HAP-1 (cell line): ENCODE results near the gene TFB2M.

Source experiments
- DNase-seq, 2 experiments: peaks; one replicate each; pipeline ENCODE4 v3.0.0-alpha.2; 2016 to 2020; ENCODE audit warnings: low spot score in 2 of 2
- H3K27me3 ChIP-seq: fragments of 250-450 bp; sonication (Bioruptor Pico); 2 replicates; pipeline ENCODE4 v1.5.1; 2020; ENCODE audit warnings: low read depth, mild to moderate bottlenecking, moderate library complexity
- H3K36me3 ChIP-seq: fragments of 250-450 bp; sonication (Bioruptor Pico); replicated peaks from 2 replicates; pipeline ENCODE4 v1.5.1; 2020; ENCODE audit warnings: mild to moderate bottlenecking
- H3K4me1 ChIP-seq: fragments of 250-450 bp; sonication (Bioruptor Pico); 2 replicates; pipeline ENCODE4 v1.5.1; 2020; ENCODE audit warnings: mild to moderate bottlenecking
- H3K4me3 ChIP-seq: fragments of 250-450 bp; sonication (Bioruptor Pico); 2 replicates; pipeline ENCODE4 v1.5.1; 2020; ENCODE audit warnings: mild to moderate bottlenecking, moderate library complexity
- H3K9me3 ChIP-seq: fragments of 250-450 bp; sonication (Bioruptor Pico); 2 replicates; pipeline ENCODE4 v1.5.1; 2020; ENCODE audit warnings: mild to moderate bottlenecking, moderate library complexity
- in situ Hi-C: fragments of 300-500 bp; cut with MboI; formaldehyde crosslinking; loops from 3 replicates; pipeline ENCODE4 v1.14.3; 2020; ENCODE audit warnings: low sequenced_read_pairs, inconsistent platforms, mixed read lengths

Gene TFB2M

DNA sequence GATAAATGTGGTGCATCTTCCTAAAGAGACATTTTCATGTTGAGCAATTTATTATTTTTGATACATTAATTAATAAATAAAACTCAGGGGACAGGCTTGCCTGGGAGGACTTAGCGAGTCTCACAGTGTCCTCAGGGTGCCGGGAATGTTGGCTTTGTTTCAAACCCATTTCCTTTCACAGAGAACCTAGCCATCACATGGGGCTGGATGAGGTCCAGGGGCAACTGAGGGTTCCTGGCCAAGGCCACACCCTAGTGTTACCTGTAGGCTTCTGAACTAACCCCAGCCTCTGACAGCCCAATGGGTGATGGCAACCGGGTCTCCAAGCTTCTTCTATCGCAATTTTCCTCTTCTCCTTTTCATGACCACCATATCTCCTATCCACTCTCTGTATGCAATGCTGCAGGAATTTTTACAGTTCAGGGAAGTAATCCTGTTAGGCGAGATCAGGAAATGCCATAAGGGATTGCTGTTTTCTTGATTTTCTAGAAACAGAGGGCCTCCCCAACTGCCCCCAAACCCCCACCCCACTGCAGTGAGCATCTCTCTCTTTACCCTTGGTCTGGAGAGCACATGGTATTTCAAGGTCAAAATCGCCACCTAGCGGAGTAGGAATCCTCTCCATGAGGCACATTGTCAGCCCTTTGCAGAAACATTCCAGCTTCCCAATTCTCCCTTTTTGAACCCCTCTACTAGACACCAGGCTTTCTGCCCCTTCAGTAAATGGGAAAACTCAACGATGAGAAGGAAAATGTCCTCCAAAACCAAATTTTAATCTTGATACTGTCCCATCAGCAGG, 36.9 kb downstream of the TFB2M start:
- in situ Hi-C loops: no loop called here
- H3K36me3 ChIP-seq: no peaks in the 10 kb centered on the region
- no peaks in the 10 kb centered on the region for H3K9me3 ChIP-seq
- H3K4me1 ChIP-seq: no peaks in the 10 kb centered on the region
- no peaks in the 10 kb centered on the region for H3K27me3 ChIP-seq
- no peak overlapping the region for H3K4me3 ChIP-seq
- no peak for DNase-seq

DNA sequence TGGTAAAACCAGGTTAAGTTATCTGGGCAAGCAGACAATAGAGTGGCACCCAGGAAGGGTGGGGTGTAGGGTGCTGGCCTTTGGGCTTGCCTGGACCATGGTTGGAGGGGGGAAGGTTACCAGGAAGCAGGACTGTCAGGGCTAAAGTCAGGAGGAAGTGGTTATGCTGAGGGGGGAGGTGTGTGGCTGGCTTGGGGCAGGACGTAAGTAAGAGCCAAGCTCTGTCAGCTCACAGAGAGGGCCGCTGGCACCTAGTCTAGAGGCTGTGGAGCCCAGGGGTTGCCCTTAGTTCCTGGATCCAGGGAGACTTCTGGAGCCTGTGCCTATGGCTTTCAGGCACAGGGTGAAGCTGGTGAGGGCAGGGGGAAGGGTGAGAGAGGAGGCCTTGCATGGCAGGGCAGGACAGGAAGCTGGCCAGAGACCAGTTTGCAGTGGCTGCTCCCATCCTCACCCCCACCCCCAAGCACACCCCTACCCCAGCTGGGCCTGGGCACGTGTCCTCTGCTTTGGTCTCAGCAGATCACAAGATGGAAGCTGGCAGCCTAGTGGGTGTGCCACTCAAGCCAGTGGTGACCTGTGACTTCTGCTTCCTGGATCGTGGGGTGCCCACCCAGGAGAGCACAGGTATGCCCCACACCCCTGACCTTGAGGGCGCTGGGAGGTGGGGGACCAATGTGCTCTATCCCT, 38.5 kb downstream of the TFB2M start:
- no peaks in the 10 kb centered on the region for H3K27me3 ChIP-seq
- H3K36me3 ChIP-seq: no peaks in the 10 kb centered on the region
- no peak overlapping the region for H3K4me3 ChIP-seq
- in situ Hi-C loops: no loop called here
- H3K9me3 ChIP-seq: no peaks in the 10 kb centered on the region
- DNase-seq: no peak
- no peaks in the 10 kb centered on the region for H3K4me1 ChIP-seq

DNA sequence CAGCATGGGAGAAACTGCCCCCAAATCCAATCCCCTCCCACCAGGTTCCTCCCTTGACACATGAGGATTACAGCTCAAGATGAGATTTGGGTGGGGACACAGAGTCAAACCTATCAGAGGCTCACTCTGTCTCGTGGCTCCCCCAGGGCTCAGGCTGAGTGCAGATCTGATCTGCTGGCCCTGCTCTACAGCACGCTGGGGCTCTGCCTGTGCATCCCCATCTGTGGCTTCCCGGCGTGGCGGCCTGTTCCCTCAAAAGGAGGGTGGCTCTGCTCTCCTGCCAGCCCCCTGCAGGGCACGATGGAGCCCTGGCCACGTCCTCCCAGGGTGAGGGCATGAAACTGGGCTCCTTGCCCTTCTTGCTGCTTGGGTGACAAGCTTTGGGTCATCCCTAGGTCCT, 39.1 kb downstream of the TFB2M start:
- DNase-seq: no peak
- no peaks in the 10 kb centered on the region; the same call in 1 of the 2 replicates for H3K9me3 ChIP-seq
- in situ Hi-C loops: no loop called here
- H3K27me3 ChIP-seq: no peaks in the 10 kb centered on the region
- H3K4me1 ChIP-seq: no peaks in the 10 kb centered on the region
- H3K4me3 ChIP-seq: no peak overlapping the region
- H3K36me3 ChIP-seq: no peaks in the 10 kb centered on the region

DNA sequence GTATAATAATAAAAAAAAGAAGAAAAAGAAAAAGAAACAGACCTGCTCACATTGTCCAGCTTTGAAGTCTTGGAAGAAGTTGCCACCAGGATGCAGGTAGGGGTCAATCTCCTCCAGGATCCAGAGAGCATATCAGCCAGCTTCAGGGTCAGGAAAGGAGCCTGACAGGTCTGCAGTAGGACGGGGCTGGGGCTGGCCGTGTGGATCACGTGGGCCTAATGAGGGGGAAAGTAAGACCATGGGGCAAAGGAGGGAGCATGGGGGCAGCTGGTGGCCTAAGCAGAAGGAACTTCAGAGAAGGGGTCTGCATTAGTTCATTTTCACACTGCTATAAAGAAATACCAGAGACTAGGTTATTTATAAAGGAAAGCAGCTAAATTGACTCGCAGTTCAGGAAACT, 39.7 kb downstream of the TFB2M start:
- H3K9me3 ChIP-seq: no peaks in the 10 kb centered on the region; the same call in 1 of the 2 replicates

DNA sequence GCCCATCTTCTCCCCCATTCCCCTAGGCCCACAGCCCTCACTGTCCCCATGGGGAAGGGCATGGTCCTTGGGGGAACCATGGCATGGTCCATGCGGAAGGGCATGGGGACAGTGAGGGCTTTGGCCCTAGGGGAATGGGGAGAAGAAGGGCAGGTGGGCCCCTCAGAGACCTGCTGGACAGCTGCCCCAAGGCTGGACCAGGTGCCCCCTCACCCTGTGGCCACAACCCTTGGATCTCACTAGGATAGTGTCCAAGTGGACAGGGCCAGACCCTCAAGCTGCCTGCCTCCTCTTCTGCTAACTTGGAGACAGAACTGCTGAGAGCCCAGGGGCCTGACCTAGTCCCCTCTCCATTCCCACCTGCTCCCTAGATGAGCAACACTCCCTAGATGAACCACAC, 46.5 kb downstream of the TFB2M start:
- Histone ChIP-seq H3K27me3 (no peaks in the 10 kb centered on the region), H3K36me3 (no peaks in the 10 kb centered on the region), H3K4me1 (no peaks in the 10 kb centered on the region), H3K9me3 (peaks cover 6% of the 10 kb centered on the region; the same call in 1 of the 2 replicates), H3K4me3 (no peak overlapping the region)
- no peak for DNase-seq
- in situ Hi-C loops: no loop called here

More for the DNA sequence above, 39.7 kb downstream of the TFB2M start:
- H3K36me3 ChIP-seq: no peaks in the 10 kb centered on the region
- in situ Hi-C loops: no loop called here
- no peaks in the 10 kb centered on the region for H3K27me3 ChIP-seq
- no peaks in the 10 kb centered on the region for H3K4me1 ChIP-seq
- H3K4me3 ChIP-seq: no peak overlapping the region
- DNase-seq: no peak

DNA sequence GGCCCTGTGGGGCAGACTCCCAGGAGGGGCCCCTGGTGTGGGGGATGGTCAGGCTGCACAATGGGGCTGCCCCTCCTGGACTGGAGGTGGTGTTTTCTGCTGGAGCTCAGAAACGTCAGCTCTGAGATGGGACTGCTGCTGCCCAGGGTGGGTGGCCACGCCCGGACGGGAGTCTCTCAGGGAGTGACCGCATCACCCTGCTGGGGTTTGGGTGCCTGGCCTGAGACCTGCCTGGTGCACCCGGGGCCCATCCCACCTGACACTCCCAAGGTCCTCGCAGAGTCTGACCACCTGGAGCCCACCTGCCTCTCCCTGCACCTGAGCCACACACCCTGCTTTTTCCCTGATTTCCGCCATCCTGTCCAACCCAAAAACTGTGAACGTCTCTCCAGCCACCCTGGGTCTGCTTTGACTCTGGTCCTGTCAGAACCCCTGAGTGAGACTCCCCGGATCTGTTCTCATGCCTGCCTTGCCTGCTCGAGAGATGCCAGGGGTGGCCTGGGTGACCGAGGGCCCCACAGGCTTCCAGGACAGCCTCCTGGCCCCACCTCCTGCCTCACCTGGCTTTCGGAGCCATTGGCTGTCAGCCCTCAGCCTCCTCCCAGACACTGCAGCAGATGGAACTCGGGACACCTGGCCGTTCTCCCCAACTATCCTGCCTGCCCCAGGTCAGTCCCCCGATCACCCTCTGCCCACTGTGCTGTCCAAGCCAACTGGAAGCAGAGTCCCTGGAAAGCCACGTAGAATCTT, 47.4 kb downstream of the TFB2M start:
- in situ Hi-C loops: no loop called here
- peaks cover 11% of the 10 kb centered on the region; the same call in 1 of the 2 replicates for H3K9me3 ChIP-seq
- no peaks in the 10 kb centered on the region for H3K36me3 ChIP-seq
- H3K27me3 ChIP-seq: no peaks in the 10 kb centered on the region
- DNase-seq: no peak
- no peak overlapping the region for H3K4me3 ChIP-seq
- H3K4me1 ChIP-seq: no peaks in the 10 kb centered on the region

DNA sequence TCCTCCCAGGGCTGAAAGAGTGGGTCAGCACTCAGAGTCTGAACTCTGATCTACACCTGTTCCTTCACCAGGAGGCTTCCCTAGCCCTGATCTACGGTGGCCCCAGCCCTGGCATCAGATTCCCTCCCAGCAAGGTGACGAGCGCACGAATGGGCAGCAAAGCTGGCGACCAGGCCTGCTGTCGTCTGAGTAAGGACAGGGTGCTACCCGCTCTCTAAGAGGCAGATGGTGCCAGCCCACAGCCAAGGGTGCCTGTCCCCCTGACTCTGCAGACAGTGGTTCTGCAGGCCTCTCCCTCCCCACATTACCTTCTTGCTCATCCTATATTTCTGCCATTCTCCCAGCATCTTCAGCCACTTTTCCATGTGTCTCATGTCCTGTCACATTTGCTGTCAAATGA, 48.7 kb downstream of the TFB2M start:
- Histone ChIP-seq H3K36me3 (no peaks in the 10 kb centered on the region), H3K4me3 (no peak overlapping the region), H3K27me3 (no peaks in the 10 kb centered on the region), H3K4me1 (no peaks in the 10 kb centered on the region), H3K9me3 (peaks cover 13% of the 10 kb centered on the region; the same call in 1 of the 2 replicates)
- in situ Hi-C loops: no loop called here
- no peak for DNase-seq

DNA sequence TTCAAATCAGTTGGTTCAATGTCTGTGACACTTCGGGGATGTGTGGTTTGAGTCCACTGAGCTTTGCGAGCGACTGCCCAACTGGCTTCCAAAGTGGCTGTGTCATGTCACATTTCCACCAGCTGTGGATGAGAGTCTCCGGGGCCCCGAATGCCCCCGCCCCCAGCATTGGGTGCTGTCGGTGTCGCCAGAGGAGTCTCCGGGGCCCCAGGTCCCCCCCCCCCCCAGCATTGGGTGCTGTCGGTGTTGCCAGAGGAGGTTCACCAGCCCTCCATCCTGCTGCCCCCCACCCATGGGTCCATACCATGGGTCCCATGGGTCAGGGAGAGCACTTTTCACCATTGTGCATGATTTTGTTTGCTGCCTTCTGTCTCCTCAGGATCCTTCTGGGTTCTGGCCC, 49.9 kb downstream of the TFB2M start:
- Histone ChIP-seq H3K4me3 (no peak overlapping the region), H3K9me3 (peaks cover 13% of the 10 kb centered on the region; the same call in 1 of the 2 replicates)

DNA sequence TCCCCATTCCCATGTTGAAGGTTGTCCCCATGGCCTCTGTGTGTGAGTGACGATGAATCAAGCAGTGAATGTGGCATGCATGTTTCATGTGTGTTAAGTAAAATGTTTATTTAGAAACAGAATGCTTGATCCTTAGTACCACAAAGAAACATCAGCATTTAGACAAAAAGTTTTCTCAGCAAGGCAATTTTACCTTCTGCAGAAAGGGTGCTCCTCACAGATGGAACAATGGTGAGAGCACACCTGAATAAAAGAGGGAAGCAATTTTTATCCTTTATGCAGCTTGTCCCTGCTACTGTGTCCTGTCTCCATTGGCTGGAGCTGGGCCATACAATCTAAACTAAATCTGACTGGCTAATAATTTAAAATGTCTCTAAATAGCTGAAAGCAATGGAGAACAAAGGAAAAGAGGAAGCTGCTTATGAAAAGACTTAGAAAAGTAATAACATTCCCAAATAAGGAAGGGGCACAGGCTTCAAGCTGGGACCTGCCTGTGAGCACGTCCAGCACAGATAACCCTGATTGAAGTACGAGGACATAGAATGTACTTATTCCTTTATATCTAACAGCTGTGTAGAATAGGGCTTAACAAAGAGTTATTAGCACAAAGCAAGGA, 50.6 kb downstream of the TFB2M start:
- peaks cover 13% of the 10 kb centered on the region; the same call in 1 of the 2 replicates for H3K9me3 ChIP-seq
- in situ Hi-C loops: no loop called here

More for the DNA sequence above, 49.9 kb downstream of the TFB2M start:
- Histone ChIP-seq H3K4me1 (no peaks in the 10 kb centered on the region), H3K27me3 (no peaks in the 10 kb centered on the region), H3K36me3 (no peaks in the 10 kb centered on the region)
- in situ Hi-C loops: no loop called here
- DNase-seq: no peak

DNA sequence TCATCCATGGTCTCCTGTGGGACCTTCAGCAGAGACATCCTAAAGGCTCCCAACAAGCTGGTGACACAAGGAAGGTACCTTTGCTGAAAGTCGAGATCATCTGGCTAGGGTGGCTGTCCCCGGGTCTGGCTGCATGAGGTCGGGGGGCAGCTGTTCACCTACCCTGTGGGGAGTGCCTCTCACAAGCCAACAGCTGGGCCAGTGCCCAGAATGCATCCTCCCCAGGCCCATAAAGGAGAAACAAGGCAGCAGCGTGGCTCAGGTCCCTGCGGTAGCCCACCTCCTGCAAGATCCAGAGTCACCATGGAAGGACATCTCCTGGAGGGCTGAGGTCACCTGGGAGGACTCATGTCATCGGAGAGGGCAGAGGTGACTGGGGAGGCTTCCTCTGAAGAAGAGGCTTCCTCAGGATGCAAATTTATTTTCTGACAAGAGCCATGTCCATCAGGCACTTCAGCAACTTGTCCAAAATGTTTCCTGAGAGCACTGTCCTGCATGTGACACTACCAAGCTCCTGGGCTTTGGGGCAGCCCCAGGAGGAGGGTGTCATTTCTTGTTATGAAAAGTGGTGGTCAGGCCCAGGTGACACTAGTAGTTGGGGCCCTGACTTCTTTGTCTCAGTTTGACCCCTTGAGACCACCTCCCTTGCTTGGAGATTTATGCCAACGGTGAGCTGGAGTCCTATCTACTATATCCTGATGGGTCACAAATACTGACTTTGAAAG, 52.3 kb downstream of the TFB2M start:
- Histone ChIP-seq H3K4me3 (no peak overlapping the region), H3K9me3 (peaks cover 13% of the 10 kb centered on the region; the same call in 1 of the 2 replicates), H3K36me3 (no peaks in the 10 kb centered on the region), H3K4me1 (no peaks in the 10 kb centered on the region), H3K27me3 (no peaks in the 10 kb centered on the region)
- DNase-seq: no peak
- in situ Hi-C loops: no loop called here

More for the DNA sequence above, 50.6 kb downstream of the TFB2M start:
- Histone ChIP-seq H3K4me1 (no peaks in the 10 kb centered on the region), H3K36me3 (no peaks in the 10 kb centered on the region), H3K4me3 (no peak overlapping the region), H3K27me3 (no peaks in the 10 kb centered on the region)
- DNase-seq: no peak

DNA sequence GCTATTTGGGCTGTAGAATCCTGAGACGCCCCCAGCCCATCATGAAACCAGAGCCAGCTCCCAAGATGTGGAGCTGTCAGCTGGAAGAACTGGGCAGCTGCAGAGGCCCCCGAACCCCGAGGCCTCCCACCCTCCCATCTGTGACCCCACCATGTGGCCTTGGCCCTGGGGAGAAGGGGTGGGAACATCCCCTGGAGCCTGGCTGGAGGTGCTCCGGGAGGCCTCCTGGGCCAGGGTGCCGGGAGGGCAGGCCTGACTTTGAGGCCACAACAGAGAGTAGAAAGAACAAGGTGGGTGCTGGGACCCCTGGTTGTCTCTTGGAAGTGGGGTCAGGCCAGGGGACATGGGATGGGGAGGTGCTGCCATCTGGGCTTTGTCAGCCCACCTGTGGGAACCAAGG, 53.0 kb downstream of the TFB2M start:
- DNase-seq: no peak
- in situ Hi-C loops: no loop called here
- no peaks in the 10 kb centered on the region for H3K36me3 ChIP-seq
- H3K9me3 ChIP-seq: peaks cover 13% of the 10 kb centered on the region; the same call in 1 of the 2 replicates
- no peaks in the 10 kb centered on the region for H3K4me1 ChIP-seq
- H3K4me3 ChIP-seq: no peak overlapping the region
- H3K27me3 ChIP-seq: no peaks in the 10 kb centered on the region

DNA sequence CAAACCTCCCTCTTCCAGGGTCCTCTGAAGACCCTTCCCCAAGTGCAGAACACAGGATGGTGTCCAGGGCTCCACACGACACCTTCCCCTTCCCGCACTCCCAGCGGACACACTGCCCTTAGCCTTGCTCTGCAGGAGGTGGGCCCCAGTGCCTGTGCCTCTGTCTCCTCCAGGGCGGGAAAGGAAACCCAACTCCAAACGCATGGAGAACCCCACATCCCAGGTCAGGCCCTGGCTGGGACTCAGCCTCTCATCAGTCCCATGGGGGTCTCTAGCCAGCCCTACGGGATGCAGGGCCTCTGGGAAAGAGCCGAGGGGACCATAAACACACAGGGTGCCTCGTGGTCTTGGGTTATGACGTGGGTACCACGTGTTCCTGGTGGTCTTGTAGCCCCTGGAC, 53.4 kb downstream of the TFB2M start:
- H3K4me3 ChIP-seq: no peak overlapping the region
- no peaks in the 10 kb centered on the region for H3K27me3 ChIP-seq
- peaks cover 13% of the 10 kb centered on the region; the same call in 1 of the 2 replicates for H3K9me3 ChIP-seq
- in situ Hi-C loops: no loop called here
- no peaks in the 10 kb centered on the region for H3K36me3 ChIP-seq
- DNase-seq: no peak
- no peaks in the 10 kb centered on the region for H3K4me1 ChIP-seq

DNA sequence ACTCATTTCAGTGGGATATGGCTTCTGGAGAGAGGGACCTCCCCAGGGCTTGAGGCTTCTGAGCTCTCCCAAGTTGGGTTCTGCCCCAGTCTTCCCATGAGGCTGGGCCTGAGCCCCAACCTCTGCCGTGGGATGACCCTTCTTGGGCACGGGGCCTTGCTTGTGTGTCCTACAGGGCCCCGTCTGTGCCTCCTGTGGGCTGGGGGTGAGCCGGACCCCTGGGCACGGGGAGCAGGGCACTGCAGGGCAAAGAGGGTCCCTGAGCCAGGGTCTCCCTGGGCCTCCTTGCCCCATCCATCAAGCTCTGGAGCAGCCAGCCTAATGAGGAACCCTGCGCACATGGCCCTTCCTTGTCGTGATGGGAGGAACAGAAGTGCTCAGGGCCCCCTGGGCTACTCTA, 53.8 kb downstream of the TFB2M start:
- in situ Hi-C loops: no loop called here
- Histone ChIP-seq H3K9me3 (peaks cover 13% of the 10 kb centered on the region; the same call in 1 of the 2 replicates), H3K36me3 (no peaks in the 10 kb centered on the region), H3K27me3 (no peaks in the 10 kb centered on the region), H3K4me3 (no peak overlapping the region), H3K4me1 (no peaks in the 10 kb centered on the region; the same call in 1 of the 2 replicates)
- no peak for DNase-seq
